CD14-positive monocyte (primary cell): ENCODE results near the gene GPAT3. TPM values are rescaled to one million over a fixed set of nuclear protein-coding genes. Genes with fewer than 3 reads are reported as not detected.

Experiments
- DNase-seq, 3 donors: peaks; one replicate each; pipeline ENCODE4 v3.0.0-alpha.2; 2011 to 2022
- H2AFZ ChIP-seq: 2 replicates; pipeline ENCODE4 v1.6.0; 2012; ENCODE audit warnings: mild to moderate bottlenecking, low read depth, low read length, inconsistent platforms; ENCODE audit not compliant: insufficient read depth, poor library complexity, severe bottlenecking
- H3K27ac ChIP-seq, 2 donors: 1 replicate in 1 of 2; 2 replicates in 1 of 2; pipeline ENCODE4 v1.5.1; 2012 to 2013; ENCODE audit warnings: low read length in 2 of 2, control low read depth in 1 of 2, inconsistent platforms in 1 of 2, low read depth in 1 of 2, mild to moderate bottlenecking in 1 of 2
- H3K27me3 ChIP-seq, 2 donors: one replicate each; pipeline versions ENCODE4 v1.6.0 to v1.6.1; 2011 to 2013; ENCODE audit warnings: low read length in 2 of 2; ENCODE audit not compliant: control insufficient read depth in 2 of 2, insufficient read depth in 2 of 2
- H3K36me3 ChIP-seq, 2 donors: replicated peaks in 1 of 2; 1 replicate in 1 of 2; 2 replicates in 1 of 2; pipeline versions ENCODE4 v1.5.1 to v1.6.1; 2012 to 2013; ENCODE audit warnings: low read length in 2 of 2, control low read depth in 1 of 2, inconsistent platforms in 1 of 2, mild to moderate bottlenecking in 1 of 2; ENCODE audit not compliant: insufficient read depth in 2 of 2, control insufficient read depth in 1 of 2
- H3K4me1 ChIP-seq, 2 donors: 1 replicate in 1 of 2; 2 replicates in 1 of 2; pipeline versions ENCODE4 v1.5.1 to v1.6.1; 2012 to 2013; ENCODE audit warnings: low read length in 2 of 2, control low read depth in 1 of 2, inconsistent platforms in 1 of 2, mild to moderate bottlenecking in 1 of 2, moderate library complexity in 1 of 2; ENCODE audit not compliant: insufficient read depth in 2 of 2, control insufficient read depth in 1 of 2
- H3K4me2 ChIP-seq: replicated peaks from 2 replicates; pipeline ENCODE3; 2012; ENCODE audit warnings: low read length, moderate library complexity, mild to moderate bottlenecking; ENCODE audit not compliant: poor library complexity, severe bottlenecking; ENCODE audit errors: extremely low read depth
- H3K4me3 ChIP-seq, 3 experiments: fragments of 200-600 bp in 1 of 3; sonication (generic) in 1 of 3; replicated peaks in 1 of 3; 1 replicate in 2 of 3; 2 replicates in 1 of 3; pipeline ENCODE4 v1.5.1; 2011 to 2013; ENCODE audit warnings: low read length in 3 of 3, mild to moderate bottlenecking in 3 of 3, control low read depth in 2 of 3, low read depth in 2 of 3, inconsistent platforms in 1 of 3, moderate library complexity in 1 of 3
- H3K79me2 ChIP-seq: 2 replicates; pipeline ENCODE4 v1.6.0; 2012; ENCODE audit warnings: mild to moderate bottlenecking, control low read depth, inconsistent platforms, low read length, moderate library complexity; ENCODE audit not compliant: insufficient read depth
- H3K9ac ChIP-seq: 2 replicates; pipeline ENCODE4 v1.6.0; 2017; ENCODE audit warnings: low read length, mild to moderate bottlenecking; ENCODE audit not compliant: insufficient read depth, poor library complexity, severe bottlenecking
- H3K9me3 ChIP-seq, 2 donors: replicated peaks in 1 of 2; 1 replicate in 1 of 2; 2 replicates in 1 of 2; pipeline versions ENCODE4 v1.5.1 to v1.6.1; 2012 to 2013; ENCODE audit warnings: low read length in 2 of 2, control low read depth in 1 of 2; ENCODE audit not compliant: control insufficient read depth in 1 of 2, insufficient read depth in 1 of 2
- H4K20me1 ChIP-seq: 2 replicates; pipeline ENCODE4 v1.6.0; 2012; ENCODE audit warnings: mild to moderate bottlenecking, low read length, control low read depth, moderate library complexity; ENCODE audit not compliant: insufficient read depth
- H3K27ac Mint-ChIP-seq, 7 donors: one replicate each; pipeline ENCODE4 v1.8.0; 2020; ENCODE audit warnings: mild to moderate bottlenecking in 7 of 7, mixed read lengths in 7 of 7, moderate library complexity in 6 of 7, inconsistent platforms in 2 of 7
- H3K27me3 Mint-ChIP-seq, 3 donors: one replicate each; pipeline ENCODE4 v1.8.0; 2021 to 2022; ENCODE audit warnings: low read depth in 3 of 3, mild to moderate bottlenecking in 3 of 3, mixed read lengths in 3 of 3, moderate library complexity in 3 of 3, inconsistent platforms in 1 of 3
- H3K36me3 Mint-ChIP-seq, 2 donors: one replicate each; pipeline ENCODE4 v1.8.0; 2020; ENCODE audit warnings: mixed read lengths in 2 of 2, inconsistent platforms in 1 of 2, mild to moderate bottlenecking in 1 of 2
- H3K4me1 Mint-ChIP-seq: one replicate; pipeline ENCODE4 v1.8.0; 2020; ENCODE audit warnings: mild to moderate bottlenecking, mixed read lengths
- H3K4me3 Mint-ChIP-seq, 2 donors: one replicate each; pipeline ENCODE4 v1.8.0; 2020; ENCODE audit warnings: mild to moderate bottlenecking in 2 of 2, mixed read lengths in 2 of 2, moderate library complexity in 1 of 2
- H3K9me3 Mint-ChIP-seq, 7 donors: one replicate each; pipeline ENCODE4 v1.8.0; 2020 to 2022; ENCODE audit warnings: mixed read lengths in 7 of 7, mild to moderate bottlenecking in 6 of 7, moderate library complexity in 6 of 7, inconsistent platforms in 2 of 7
- CTCF ChIP-seq: fragments of 200-600 bp; IDR thresholded peaks from one replicate; pipeline ENCODE4 v1.8.0; 2022; ENCODE audit warnings: antibody characterized with exemption, mild to moderate bottlenecking
- WGBS: methylation state at CpG from one replicate; pipeline ENCODE4 v1.1.5; 2013; ENCODE audit warnings: missing lambda C conversion rate; ENCODE audit not compliant: insufficient coverage; 5-methylcytosine and 5-hydroxymethylcytosine counted together
- intact Hi-C, 2 donors: fragments of 100-400 bp; cut with micrococcal nuclease; formaldehyde crosslinking; loops; one replicate each; pipeline versions ENCODE4 v1.15.0 to v1.15.1; 2023
- polyA minus RNA-seq: library from RNA; depleted of rRNA, polyadenylated mRNA; stranded (reverse); fragments of >200 nt; gene quantifications from 2 replicates; pipeline ENCODE4 v1.2.3, GENCODE V29; 2012
- polyA plus RNA-seq, 3 donors: library from polyadenylated mRNA; depleted of rRNA in 1 of 3; unstranded in 2 of 3; stranded (reverse) in 1 of 3; fragments of 300-500 nt in 2 of 3; fragments of >200 nt in 1 of 3; fragmentation: Illumina TruSeq in 2 of 3; gene quantifications; 1 replicate in 2 of 3; 2 replicates in 1 of 3; pipeline ENCODE4 v1.2.3, GENCODE V29; 2012 to 2021
- total RNA-seq, 12 experiments: library from RNA in 1 of 12; stranded (reverse) in 1 of 12; fragments of 120-200 nt in 1 of 12; gene quantifications; one replicate each; pipeline ENCODE4 v1.2.4 and lab custom pipeline; 2013 to 2026; ENCODE audit warnings: mixed read lengths in 6 of 12, inconsistent platforms in 1 of 12

The GPAT3 gene
- total RNA-seq (2013): 39.9 TPM
- polyA plus RNA-seq (10 to 100 TPM; 20.9 to 46.2 (median 44.2) TPM), polyA minus RNA-seq (31.7 and 37.0 TPM in 2 replicates), total RNA-seq (lab: John Stamatoyannopoulos, UW) (10.8 to 125 (median 68.4) reads per million in 11 experiments)

DNA sequence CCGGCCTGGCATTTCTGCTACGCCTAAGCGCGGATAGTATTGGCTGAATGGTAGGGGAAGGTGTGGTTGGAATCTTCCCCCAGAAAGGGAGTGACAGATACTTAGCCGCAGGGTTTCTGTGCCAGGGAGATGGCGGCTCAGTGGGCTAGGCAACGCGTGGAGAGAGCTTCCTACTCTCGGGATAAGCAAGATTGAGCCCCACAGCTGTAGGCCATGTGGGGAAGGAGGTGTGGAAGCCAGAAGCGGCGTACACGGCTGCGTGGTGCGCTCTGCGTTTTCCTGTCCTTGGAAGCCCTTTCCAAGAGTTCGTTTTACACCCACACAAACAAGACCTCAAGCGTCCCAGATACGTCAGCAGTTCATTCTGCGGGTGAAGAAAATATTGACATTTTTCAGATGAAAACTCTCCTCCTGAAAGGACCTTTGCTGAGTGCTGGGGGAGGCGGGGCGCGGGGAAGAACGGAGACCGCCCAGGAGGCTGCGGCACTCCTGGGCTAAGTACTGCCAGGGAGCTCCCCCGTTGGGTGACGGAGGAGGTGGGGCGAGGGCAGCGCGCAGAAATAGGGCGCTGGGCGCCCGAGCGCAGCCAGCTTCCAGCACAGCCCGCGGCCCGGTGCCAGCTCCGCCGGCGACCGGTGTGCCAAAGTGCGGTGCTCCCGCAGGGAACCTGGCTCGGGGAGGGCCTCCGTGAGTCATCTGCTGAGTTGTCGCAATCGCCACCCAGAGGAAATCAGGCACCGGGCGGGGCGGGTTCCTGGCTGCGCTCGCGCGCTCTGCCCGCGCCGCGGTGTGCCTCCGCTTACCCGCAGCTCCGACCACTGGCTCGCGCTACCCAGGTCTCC, at the start of gene GPAT3:
Gene GPAT3 (plus strand): TSS at position 589 of the 842 bp plus-strand sequence. CDS start 515 bp downstream, outside the sequence.
- Histone ChIP-seq H3K9me3 (no peaks in the 10 kb centered on the region), H3K79me2 (peaks cover 45% of the 10 kb centered on the region), H3K4me2 (peak within 1 kb of the TSS; percentile 99), H2AFZ (peak within 1 kb of the TSS; percentile 95), H3K9ac (peak within 1 kb of the TSS; percentile 86), H3K27ac (peak within 1 kb of the TSS; percentile 60 to 96), H3K4me1 (peaks cover 32 to 42% of the 10 kb centered on the region in 2 donors), H3K36me3 (no peaks in the 10 kb centered on the region), H3K27me3 (peaks cover 13 to 22% of the 10 kb centered on the region in 2 donors), H3K4me3 (peak within 1 kb of the TSS; percentile 80 to 93 (median 84)), H4K20me1 (peaks cover 27% of the 10 kb centered on the region)
- Mint-ChIP-seq H3K27me3 (peaks cover 21 to 35% (median 25%) of the 10 kb centered on the region in 3 donors), H3K36me3 (peaks cover 7 to 22% of the 10 kb centered on the region in 2 donors), H3K4me1 (peaks cover 42% of the 10 kb centered on the region), H3K4me3 (peak within 1 kb of the TSS; percentile 96 to 97), H3K9me3 (peaks cover 0 to 6% (median 0%) of the 10 kb centered on the region in 7 donors), H3K27ac (peak within 1 kb of the TSS; percentile 84 to 93 (median 91))
- intact Hi-C loops: loop anchor here (5.0 kb wide), 1 partner anchor 37 kb away; no protein-coding TSS in a partner anchor
- DNase-seq: peak; percentile 76 to 86 (median 84)
- under 1% methylated on average over 53 of the region's 63 CpGs for WGBS
- TF ChIP-seq CTCF: no peak

GRCh38 chr4:83486457-83487129, 49.3 kb upstream of the GPAT3 start:
- Mint-ChIP-seq H3K4me3 (no peak overlapping the region), H3K9me3 (no peaks in the 10 kb centered on the region), H3K27ac (peak overlapping the region in 1 of 7 donors; percentile 74), H3K36me3 (no peaks in the 10 kb centered on the region), H3K27me3 (no peaks in the 10 kb centered on the region), H3K4me1 (peaks cover 13% of the 10 kb centered on the region)
- no peak overlapping the region for H3K4me2 ChIP-seq
- intact Hi-C loops: no loop called here
- WGBS: no CpG with 5 or more reads among the region's 3 CpGs
- H3K36me3 ChIP-seq: no peaks in the 10 kb centered on the region
- DNase-seq: no peak
- H3K79me2 ChIP-seq: no peaks in the 10 kb centered on the region
- no peak overlapping the region for H3K9ac ChIP-seq
- no peak overlapping the region for H3K27ac ChIP-seq
- no peak for TF ChIP-seq CTCF
- no peaks in the 10 kb centered on the region for H3K9me3 ChIP-seq
- peak overlapping the region; percentile 96 for H2AFZ ChIP-seq
- H3K4me3 ChIP-seq: no peak overlapping the region
- no peaks in the 10 kb centered on the region for H3K27me3 ChIP-seq
- H4K20me1 ChIP-seq: no peaks in the 10 kb centered on the region
- H3K4me1 ChIP-seq: peaks cover 13 to 16% of the 10 kb centered on the region in 2 donors
